Measurements from ENCODE around the gene COL23A1.

Gene COL23A1

GRCh38 chr5:178336889-178337288 lies 253.3 kb downstream of the COL23A1 start:
- no peak overlapping the region for H3K27ac Mint-ChIP-seq
- peak; percentile 37 for DNase-seq

GRCh38 chr5:178335302-178336030 lies 254.7 kb downstream of the COL23A1 start:
- TF ChIP-seq CTCF (IDR thresholded peaks at IDR 0.05): no peak
- Mint-ChIP-seq H3K27ac (no peak overlapping the region), H3K27me3 (ENCODE audit: low read depth, poor library complexity) (peaks cover 19% of the 10 kb centered on the region), H3K9me3 (no peaks in the 10 kb centered on the region), H3K4me1 (peaks cover 70% of the 10 kb centered on the region), H3K4me3 (no peak overlapping the region), H3K36me3 (ENCODE audit: low read depth) (no peaks in the 10 kb centered on the region)
- DNase-seq: no peak

More at GRCh38 chr5:178336889-178337288, 253.3 kb downstream of the COL23A1 start:
- H3K4me1 Mint-ChIP-seq: peaks cover 59% of the 10 kb centered on the region
- no peaks in the 10 kb centered on the region for H3K36me3 Mint-ChIP-seq (ENCODE audit: low read depth)
- TF ChIP-seq CTCF (IDR thresholded peaks at IDR 0.05): no peak
- no peaks in the 10 kb centered on the region for H3K9me3 Mint-ChIP-seq
- H3K27me3 Mint-ChIP-seq (ENCODE audit: low read depth, poor library complexity): peaks cover 14% of the 10 kb centered on the region
- no peak overlapping the region for H3K4me3 Mint-ChIP-seq

- no peak for TF ChIP-seq CTCF (IDR thresholded peaks at IDR 0.05)
- DNase-seq: no peak
- Mint-ChIP-seq H3K27me3 (ENCODE audit: low read depth, poor library complexity) (peaks cover 15% of the 10 kb centered on the region), H3K4me1 (peaks cover 70% of the 10 kb centered on the region), H3K36me3 (ENCODE audit: low read depth) (no peaks in the 10 kb centered on the region), H3K9me3 (no peaks in the 10 kb centered on the region), H3K27ac (no peak overlapping the region), H3K4me3 (no peak overlapping the region)
Observed at GRCh38 chr5:178334861-178335260, 255.3 kb downstream of the COL23A1 start.

GRCh38 chr5:178333821-178334481 lies 256.2 kb downstream of the COL23A1 start:
- peaks cover 13% of the 10 kb centered on the region for H3K27me3 Mint-ChIP-seq (ENCODE audit: low read depth, poor library complexity)
- H3K9me3 Mint-ChIP-seq: no peaks in the 10 kb centered on the region
- no peak overlapping the region for H3K4me3 Mint-ChIP-seq
- peaks cover 68% of the 10 kb centered on the region for H3K4me1 Mint-ChIP-seq
- DNase-seq: no peak
- H3K36me3 Mint-ChIP-seq (ENCODE audit: low read depth): no peaks in the 10 kb centered on the region
- H3K27ac Mint-ChIP-seq: no peak overlapping the region
- TF ChIP-seq CTCF (IDR thresholded peaks at IDR 0.05): no peak

- TF ChIP-seq CTCF (IDR thresholded peaks at IDR 0.05): no peak
- no peaks in the 10 kb centered on the region for H3K9me3 Mint-ChIP-seq
Observed at GRCh38 chr5:178332210-178332641, 258.0 kb downstream of the COL23A1 start.

More at GRCh38 chr5:178332210-178332641, 258.0 kb downstream of the COL23A1 start:
- H3K36me3 Mint-ChIP-seq (ENCODE audit: low read depth): no peaks in the 10 kb centered on the region
- H3K4me3 Mint-ChIP-seq: no peak overlapping the region
- peaks cover 75% of the 10 kb centered on the region for H3K4me1 Mint-ChIP-seq
- peak; percentile 30 for DNase-seq
- H3K27me3 Mint-ChIP-seq (ENCODE audit: low read depth, poor library complexity): peaks cover 17% of the 10 kb centered on the region
- peak overlapping the region; percentile 94 for H3K27ac Mint-ChIP-seq

Measured in nephron progenitor cell (in vitro differentiated cells).